Gastrocnemius medialis (tissue), 4 donors: ENCODE results near the gene DHRS7B.

ENCODE experiments used
- POLR2A ChIP-seq, 2 donors: fragments of 450-650 bp; IDR thresholded peaks; one replicate each; pipeline ENCODE4 v1.6.1; 2017; ENCODE audit warnings: antibody characterized with exemption in 2 of 2, mild to moderate bottlenecking in 2 of 2, moderate library complexity in 2 of 2
- TF ChIP-seq, protein P1 (sequence below), 5 experiments: fragments of 450-650 bp in 3 of 5; fragments of 200-600 bp in 2 of 5; sonication (generic) in 2 of 5; IDR thresholded peaks in 4 of 5; conservative IDR thresholded peaks in 1 of 5; 1 replicate in 4 of 5; 2 replicates in 1 of 5; pipeline ENCODE4 v1.5.1; 2016 to 2019; ENCODE audit warnings: antibody characterized with exemption in 5 of 5, mild to moderate bottlenecking in 3 of 5, moderate library complexity in 3 of 5

DNA sequence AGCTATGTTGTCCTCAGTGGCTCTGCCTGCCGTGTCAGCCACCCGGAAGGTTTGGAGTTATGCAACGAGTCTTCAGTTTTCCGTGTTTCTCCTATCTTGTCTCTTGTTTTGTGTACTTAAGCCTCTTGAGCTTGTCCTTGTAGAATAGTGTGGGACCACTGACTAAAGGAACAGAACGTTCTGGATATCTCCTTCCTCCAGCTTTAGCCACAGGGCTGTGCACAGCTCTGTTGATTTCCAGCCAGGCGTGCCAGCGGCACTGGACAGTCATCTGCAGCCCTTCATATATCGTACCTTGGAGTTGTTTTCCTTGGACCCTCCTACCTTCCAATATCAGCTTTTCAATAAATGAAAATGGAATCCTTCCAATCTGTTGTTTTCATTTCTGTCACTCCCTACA, 47.4 kb downstream of the DHRS7B start:
- TF ChIP-seq, protein P1, sequence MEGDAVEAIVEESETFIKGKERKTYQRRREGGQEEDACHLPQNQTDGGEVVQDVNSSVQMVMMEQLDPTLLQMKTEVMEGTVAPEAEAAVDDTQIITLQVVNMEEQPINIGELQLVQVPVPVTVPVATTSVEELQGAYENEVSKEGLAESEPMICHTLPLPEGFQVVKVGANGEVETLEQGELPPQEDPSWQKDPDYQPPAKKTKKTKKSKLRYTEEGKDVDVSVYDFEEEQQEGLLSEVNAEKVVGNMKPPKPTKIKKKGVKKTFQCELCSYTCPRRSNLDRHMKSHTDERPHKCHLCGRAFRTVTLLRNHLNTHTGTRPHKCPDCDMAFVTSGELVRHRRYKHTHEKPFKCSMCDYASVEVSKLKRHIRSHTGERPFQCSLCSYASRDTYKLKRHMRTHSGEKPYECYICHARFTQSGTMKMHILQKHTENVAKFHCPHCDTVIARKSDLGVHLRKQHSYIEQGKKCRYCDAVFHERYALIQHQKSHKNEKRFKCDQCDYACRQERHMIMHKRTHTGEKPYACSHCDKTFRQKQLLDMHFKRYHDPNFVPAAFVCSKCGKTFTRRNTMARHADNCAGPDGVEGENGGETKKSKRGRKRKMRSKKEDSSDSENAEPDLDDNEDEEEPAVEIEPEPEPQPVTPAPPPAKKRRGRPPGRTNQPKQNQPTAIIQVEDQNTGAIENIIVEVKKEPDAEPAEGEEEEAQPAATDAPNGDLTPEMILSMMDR (IDR thresholded peaks at IDR 0.05 in 4 of 5, conservative IDR thresholded peaks at IDR 0.05 in 1 of 5) = no peak
- no peak for TF ChIP-seq POLR2A (IDR thresholded peaks at IDR 0.05)
